Fibroblast of skin of left quadriceps (primary cell): ENCODE measurements around the gene ZKSCAN1.
A peak's percentile ranks its signal among the peaks of the same experiment; 100 is the strongest.

Source experiments
- DNase-seq, 2 experiments: peaks; one replicate each; pipeline ENCODE4 v3.0.0-alpha.2; 2013; ENCODE audit warnings: low read depth in 2 of 2

ZKSCAN1 gene

DNA sequence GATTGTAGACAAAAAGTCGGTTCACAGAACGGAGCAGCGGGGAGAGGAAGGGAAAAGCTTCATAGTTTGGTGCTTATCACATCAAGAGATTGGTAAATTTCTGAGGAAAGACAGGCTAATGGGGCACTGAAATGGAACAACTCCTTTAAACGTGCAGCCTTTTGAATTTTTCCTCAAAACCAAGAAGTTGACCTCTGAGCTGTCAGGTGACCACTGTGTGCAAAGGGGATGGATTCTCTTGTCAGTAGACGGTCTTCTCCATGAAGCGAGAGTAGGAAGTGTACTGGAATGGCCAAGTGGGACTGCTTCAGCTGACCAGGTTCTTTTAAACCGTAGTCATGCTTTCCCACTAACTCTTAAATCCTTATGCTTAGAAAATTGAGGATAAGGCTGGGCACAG, 22.9 kb downstream of the ZKSCAN1 start:
- DNase-seq = no peak

DNA sequence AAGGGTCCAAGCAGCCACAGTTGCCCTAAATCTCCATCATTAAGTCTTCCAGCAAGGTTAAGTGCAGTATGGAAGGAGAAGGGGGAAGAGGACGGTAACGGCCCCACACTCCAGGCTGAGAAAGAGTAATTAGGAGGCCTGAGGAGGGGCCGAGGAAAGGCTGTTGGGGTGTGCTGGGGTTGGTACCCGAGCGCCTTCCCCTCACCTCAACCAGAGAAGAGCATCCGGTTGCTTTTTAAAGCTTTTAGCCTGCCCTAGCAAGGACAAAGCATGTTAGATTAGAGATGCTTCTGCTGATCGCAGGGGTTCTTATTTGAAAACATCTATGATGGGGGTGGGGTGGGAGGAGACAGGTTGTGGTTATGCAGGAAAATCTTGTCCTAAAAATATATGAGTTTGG, 25.2 kb downstream of the ZKSCAN1 start:
- DNase-seq = no peak

DNA sequence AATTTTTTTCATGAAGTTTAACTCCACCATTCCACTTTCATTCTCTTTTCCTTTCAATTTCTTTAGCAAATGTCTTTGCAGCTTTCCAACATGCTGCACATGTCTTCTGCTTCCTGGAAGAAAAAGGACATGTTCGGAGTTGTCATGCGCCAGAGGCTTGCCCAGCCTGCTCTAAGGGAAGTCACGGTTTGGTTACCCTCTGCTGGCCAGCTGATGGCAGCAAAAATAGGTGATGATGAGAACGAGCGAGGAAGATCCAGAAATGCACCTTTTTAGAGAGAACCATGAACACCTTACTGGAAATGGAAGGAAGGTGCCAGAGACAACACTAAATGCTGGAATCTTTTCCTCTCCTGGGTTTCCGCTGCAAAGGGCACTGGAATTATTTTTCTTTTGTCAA, 29.3 kb downstream of the ZKSCAN1 start:
- no peak for DNase-seq

DNA sequence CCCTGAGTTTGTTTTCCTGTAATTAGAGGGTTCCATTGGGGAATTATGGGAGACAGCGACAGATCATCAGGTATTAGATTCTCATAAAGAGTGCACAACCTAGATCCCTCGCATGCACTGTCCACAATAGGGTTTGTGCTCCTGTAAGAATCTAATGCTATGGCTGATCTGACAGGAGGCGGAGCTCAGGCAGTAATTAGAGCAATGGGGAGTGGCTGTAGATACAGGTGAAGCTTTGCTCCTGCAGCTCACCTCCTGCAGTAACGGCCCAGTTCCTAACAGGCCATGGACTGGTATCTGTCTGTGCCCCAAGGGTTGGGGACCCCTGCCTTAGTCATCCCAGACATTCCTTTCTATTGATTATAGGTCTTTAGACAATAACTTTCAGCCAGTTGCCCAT, 33.3 kb downstream of the ZKSCAN1 start:
- DNase-seq = no peak

DNA sequence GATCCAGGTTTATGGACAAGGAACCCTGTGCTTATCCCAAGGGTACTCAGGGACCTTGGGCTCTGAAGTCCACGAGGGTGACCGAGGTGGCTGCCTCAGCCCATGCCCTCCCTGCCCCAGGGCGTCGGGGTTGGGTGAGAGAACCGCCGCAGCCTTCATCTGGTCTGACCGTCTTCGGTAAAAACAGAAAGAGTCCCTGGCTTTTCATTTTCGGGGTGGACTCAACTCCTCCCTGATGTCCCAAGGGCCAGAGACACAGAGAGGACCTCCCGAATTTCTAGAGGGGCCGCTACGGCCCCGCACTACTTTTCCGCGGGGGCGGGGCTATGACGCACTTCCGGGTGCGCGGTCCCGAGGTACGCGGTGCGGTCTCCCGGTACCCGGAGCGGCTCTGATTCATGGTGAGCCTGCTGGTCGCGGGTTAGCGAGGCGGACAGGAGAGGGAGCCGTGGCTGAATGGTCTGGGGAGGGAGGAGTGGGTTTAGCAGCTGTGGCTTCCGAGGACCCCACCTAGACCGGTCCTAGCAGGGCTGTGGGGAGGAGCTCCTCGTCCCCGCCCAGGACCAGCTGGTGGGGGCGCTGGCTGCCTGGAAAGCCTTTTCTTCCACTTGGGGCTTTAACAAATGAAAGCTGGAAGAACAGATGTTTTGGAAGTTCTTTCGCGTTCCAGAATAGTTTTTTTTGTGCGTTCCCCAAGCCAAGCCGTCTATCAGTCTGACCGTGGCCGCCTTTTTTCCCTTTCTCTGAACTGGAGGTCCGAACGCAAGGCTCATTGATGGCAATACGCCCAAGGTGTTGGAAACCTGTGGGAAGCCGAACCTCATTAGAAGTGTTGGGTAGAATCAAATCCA, 34.3 kb downstream of the ZKSCAN1 start, which contains the start of gene ZSCAN21:
TSS of gene ZSCAN21 (plus strand) at position 334 of the 851 bp plus-strand sequence. CDS start 7,233 bp downstream, outside the sequence.
- DNase-seq = peak; percentile 61 to 65

DNA sequence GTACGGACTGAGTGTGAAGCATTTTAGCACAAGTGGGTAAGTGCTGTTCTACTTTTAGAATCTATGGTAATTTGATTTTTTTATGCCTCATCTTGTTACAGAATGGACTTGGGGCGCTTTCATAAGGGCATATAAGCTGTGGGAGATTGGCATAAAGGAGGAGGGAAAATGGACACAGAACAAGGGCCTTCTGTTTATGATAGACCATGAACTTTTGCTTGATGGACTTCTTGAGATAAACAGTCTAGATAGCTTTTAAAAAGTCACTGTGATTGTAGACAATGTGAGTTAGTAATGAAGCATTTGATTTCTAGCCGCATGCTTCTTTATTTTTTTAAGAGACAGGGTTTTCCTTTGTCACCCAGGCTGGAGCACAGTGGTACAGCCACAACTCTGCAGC, 36.2 kb downstream of the ZKSCAN1 start:
- DNase-seq = no peak

DNA sequence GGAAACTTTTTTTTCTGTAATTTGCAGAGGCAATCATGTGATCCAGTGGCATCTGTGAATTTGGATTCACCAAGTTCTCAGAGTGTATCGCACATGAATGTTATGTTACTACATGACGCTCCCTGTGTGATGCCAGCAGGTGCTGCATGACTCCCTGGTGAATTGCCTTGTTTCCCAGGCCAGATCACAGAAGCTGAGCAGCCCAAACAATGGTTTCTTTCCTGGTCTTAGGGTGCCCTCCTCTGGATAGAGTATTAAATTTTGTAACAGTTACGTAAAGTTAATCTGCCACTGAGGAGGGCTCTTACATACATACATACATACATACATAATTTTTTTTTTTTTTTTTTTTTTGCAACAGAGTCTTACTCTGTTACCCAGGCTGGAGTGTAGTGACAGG, 37.8 kb downstream of the ZKSCAN1 start:
- DNase-seq = peak in 1 of 2 experiments; percentile 9

DNA sequence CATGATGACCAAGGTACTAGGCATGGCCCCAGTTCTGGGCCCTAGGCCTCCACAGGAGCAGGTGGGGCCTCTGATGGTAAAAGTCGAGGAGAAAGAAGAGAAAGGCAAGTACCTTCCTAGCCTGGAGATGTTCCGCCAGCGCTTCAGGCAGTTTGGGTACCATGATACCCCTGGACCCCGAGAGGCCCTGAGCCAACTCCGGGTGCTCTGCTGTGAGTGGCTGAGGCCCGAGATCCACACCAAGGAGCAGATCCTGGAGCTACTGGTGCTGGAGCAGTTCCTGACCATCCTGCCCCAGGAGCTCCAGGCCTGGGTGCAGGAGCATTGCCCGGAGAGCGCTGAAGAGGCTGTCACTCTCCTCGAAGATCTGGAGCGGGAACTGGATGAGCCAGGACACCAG, 41.6 kb downstream of the ZKSCAN1 start:
- no peak for DNase-seq

DNA sequence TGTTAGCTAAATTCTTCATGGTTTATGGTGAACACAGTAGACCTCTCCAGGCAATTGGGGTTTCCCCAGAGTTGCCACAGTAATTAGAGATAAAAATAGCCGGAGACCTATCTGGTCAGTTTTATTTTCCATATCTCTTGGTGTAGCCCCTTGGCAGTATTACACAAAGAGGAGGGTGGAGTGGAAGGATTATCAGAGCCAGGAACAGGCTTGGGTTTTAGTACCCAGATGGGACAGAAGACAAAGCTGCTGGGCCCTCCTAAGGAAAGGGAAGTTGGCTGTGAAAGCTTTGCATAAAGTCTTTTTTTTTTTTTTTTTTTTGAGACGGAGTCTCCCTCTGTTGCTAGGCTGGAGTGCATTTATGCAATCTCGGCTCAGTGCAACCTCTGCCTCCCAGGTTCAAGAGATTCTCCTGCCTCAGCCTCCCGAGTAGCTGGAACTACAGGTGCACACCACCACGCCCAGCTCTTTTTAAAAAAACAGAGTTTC, 43.9 kb downstream of the ZKSCAN1 start:
- DNase-seq = no peak

DNA sequence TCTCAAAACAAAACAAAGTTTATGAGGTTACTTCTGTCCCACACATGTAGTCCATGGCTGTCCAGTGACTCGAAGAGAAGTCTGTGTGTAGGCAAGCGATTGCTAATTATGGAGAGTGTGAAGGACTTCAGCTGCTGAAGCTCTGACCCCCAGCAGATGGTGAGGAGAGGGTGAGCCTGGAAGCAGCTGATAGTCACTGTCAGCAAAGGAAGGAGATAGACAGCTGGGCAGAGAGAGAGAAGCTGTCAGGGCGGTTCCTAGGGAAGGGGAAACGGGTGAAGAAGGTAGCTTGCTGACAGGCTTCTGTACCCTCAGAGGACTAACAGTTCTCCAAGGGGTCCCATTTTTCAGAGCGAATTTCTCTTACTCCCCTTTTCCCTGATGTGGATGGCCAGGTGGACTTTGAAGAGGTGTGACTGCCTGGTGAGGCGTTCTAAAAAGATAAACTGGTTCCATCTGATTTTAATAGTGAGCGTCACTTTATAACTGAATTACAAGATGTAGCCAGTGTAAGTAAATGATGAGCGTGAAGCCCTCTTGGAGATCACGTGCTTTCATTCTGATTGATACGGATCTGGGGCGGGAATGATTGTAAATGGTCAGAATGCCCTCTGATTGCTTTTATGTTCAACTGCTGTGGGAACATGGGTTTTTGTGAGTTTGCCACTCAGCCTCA, 46.3 kb downstream of the ZKSCAN1 start:
- no peak for DNase-seq

DNA sequence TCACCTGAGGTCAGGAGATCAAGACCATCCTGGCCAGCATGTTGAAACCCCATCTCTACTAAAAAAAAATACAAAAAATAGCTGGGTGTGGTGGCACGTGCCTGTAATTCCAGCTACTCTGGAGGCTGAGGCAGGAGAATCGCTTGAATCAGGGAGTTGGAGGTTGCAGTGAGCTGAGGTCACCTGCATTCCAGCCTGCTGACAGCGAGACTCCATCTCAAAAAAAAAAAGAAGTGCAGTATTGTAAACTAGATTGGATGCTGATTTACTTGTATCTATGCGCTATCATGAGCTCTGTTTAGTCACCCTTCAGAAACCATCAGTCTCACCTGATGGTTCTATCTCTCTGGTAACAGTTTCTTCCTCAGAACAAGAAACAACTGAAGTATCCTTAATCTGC, 48.0 kb downstream of the ZKSCAN1 start:
- no peak for DNase-seq

DNA sequence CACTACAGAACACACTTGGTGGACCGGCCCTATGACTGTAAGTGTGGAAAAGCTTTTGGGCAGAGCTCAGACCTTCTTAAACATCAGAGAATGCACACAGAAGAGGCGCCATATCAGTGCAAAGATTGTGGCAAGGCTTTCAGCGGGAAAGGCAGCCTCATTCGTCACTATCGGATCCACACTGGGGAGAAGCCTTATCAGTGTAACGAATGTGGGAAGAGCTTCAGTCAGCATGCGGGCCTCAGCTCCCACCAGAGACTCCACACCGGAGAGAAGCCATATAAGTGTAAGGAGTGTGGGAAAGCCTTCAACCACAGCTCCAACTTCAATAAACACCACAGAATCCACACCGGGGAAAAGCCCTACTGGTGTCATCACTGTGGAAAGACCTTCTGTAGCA, 48.8 kb downstream of the ZKSCAN1 start:
- DNase-seq = no peak

DNA sequence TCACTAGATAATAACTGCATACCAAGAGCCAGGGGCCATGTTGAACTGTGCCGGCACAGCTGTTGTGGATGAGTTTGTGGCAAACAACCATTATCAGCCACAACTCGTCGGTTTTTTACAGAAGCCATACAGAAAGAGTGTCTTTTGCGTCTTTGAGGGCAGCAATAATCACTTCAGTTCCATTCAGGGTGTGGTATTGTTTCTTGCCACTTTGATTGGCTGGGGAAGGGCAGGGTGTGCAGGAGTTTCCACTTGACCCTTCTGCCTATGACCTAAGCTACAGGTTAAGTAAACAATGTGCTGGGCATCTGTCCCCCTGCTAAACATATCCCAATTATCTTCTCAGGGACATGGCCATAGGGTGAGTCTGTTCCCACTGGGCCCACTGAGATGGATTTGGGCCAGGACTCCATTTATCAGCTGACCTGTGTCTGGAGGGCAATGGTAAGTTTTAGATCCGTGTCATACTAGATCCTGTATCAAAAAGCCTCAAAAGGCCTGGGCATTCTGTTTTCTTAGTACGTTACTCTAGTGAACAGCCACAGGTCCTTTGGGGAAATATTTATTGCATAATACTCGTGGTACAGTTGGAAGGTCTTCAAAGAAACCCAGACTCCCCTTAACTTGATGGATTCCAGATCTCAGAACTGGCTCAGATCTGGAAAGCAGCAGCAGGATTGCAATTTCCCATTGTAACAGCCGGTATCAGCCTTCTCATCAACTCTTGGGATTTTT, 50.2 kb downstream of the ZKSCAN1 start:
- peak; percentile 73 to 74 for DNase-seq

DNA sequence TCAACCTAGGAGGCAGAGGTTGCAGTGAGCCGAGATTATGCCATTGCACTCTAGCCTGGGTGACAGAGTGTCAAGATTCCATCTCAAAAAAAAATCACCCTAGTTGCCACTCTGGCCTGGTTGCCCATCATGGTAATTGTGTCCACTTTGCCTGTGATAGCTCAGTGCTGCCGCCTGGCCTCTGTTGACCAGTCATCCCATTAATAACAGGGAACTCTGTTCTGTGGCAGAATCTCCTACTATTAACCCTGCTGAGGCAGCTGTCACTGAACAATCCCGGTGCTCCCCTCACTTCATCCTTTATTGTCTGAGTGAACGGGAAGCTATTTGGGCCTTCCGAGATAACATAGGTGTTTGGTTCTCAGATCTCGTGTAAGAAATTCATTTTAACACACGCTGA, 51.6 kb downstream of the ZKSCAN1 start:
- DNase-seq = no peak

DNA sequence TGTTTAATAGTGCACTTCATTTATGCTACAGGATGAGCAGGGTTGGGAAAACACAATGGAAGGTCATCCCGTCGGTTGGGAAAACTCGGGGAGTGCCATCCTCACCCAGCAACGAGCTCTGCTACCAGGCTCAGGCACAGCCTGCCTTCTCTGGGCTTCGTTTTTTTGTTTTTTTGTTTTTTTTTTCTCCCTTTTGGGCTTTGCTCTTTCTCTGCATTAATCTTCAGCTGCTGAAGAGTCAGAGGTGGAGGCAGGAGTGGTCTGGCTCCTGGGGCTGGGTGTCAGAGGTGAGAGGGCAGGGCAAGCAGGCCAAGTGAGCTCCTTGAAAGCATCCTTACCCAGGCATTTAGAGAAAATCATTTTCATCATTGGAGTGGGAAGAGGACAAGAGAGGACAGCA, 54.6 kb downstream of the ZKSCAN1 start:
- DNase-seq = no peak

DNA sequence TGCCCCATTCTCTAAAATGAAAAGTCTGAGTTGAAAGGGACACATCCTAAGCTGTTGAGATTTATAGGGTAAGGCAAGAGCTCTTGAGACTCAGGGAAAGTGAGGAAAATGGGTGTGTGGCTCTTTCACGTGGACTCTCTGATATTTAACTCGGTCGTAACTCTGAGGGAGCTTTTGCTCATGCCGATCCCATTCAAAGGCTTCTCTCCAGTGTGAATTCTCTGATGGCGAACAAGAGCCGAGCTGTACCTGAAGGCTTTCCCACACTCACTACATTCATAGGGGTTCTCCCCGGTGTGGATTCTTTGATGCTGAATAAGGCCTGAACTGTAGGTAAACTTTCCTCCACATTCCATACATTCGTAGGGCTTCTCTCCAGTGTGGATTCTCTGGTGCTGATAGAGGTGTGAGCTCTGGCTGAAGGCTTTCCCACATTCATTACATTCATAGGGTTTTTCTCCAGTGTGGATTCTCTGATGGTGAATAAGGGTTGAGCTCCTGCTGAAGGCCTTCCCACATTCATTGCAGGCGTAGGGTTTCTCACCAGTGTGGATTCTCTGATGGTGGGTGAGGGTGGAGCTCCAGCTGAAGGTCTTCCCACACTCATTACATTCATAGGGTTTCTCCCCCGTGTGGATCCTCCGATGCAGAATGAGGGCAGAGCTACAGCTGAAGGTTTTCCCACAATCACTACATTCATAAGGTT, 55.8 kb downstream of the ZKSCAN1 start:
- DNase-seq = no peak

DNA sequence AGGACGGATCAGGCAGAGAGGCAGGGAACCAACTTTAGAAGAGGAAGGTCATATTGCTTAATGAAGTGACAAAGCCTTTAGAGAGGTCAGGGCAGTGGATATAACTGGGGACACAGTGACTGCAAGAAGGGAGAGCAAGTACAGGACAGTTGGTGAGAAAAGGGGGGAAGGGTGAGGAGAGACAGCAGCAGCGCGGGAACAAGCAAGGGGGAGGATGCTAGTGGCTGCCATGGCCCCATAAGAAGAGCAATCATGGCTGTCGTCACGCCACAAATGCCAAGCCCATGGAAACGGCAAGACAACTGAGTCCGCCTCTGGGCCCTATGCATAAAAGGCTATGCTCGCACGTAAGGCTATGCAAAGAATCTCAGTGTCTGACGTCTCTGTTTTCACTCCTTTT, 57.1 kb downstream of the ZKSCAN1 start:
- no peak for DNase-seq

DNA sequence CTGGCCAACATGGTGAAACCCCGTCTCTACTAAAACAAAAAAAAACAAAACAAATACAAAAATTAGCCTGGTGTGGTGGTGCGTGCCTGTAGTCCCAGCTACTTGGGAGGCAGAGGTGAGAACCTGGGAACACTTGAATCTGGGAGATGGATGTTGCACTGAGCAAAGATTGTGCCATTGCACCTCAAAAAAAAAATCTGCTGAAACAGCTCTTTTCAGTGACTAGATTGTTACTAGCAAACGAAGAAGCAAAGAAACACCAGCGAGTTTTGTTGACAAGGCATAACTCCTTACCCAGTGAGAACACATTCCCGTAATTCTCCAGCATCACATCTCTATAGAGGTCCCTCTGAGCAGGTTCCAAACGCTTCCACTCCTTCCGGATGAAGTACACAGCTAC, 59.4 kb downstream of the ZKSCAN1 start:
- no peak for DNase-seq

DNA sequence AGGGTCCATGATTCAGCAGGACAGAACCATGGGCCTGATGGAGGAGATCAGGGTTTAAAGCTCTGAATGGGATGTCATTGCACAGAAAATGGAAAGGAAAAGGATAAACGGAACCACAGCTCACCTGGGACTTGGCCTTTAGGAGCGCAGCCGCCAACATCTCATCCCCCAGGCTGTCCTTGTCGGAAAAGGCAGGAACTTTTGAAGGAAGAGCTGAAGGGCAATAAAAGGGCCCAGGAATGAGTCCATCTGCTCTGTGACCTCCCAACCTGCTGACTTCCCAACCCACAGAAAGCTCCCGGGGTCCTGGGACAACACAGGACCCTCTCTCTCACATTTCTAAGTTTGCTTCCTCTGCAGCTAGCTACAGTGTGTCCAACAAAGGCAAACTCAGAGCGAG, 60.0 kb downstream of the ZKSCAN1 start:
- no peak for DNase-seq

DNA sequence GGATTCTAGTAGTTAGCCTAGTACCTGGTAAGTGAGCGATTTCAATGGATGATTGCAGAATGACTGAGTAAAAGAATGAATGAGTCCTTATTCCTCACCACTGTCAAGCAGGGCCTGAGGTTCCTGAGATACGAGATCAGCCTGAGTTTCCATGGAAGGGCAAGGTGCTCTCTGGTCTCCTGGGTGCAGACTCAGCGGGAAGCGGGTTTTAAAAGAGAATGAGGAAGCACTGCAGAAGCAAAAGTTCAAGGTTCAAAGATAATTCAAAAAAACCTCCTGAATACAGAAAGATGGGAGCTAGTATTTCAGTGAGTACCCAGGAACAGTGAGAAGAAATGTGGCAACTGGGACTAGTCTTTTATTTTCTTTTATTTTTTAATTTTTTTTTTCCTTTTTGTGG, 61.8 kb downstream of the ZKSCAN1 start:
- no peak for DNase-seq

DNA sequence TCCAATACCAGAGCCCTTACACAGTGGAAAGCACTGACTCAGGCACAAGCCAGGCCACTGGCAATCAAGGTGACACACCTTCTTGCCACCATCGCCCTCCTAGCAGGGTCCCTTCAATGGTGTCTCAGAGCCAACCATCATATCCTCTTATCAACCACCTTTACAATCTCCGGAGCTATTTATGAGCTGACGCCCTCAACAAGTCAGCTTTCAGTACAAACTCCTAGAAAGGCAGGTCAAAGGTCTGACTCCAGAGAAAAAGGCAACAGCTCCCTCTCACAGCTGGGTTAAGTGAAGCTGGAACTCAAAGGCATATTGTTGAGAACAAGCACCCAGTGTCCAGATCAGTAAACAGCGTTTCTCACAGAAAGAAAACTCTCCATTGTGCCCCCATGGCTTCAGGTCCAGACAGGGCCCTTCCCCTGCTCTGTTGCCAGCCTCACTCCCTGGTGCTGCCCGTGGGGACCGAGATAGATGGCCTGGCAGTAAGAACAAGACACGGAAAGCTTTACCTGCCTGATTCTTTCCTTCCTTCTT, 63.7 kb downstream of the ZKSCAN1 start:
- DNase-seq = no peak
